Small intestine (tissue), 7 donors: ENCODE data around the gene ITGAE. TPM values are rescaled to one million over a fixed set of nuclear protein-coding genes. Genes with fewer than 3 reads are reported as not detected.
"Not testable (repeated sequence)": the region's sequence is repeated elsewhere in the genome, so short reads cannot be mapped to it uniquely, and the experiment has no call there.

Source experiments
- DNase-seq, 2 donors: peaks; one replicate each; pipeline versions ENCODE4 v3.0.0 to v3.0.0-alpha.2; 2013
- FAIRE-seq: peaks from 2 replicates; lab custom pipeline; 2012; peaks lifted over from hg19 to GRCh38; lab: Jason Lieb, UNC
- H3K27ac ChIP-seq, 3 donors: one replicate each; pipeline ENCODE4 v1.5.1; 2013; ENCODE audit warnings: low read length in 2 of 3, mild to moderate bottlenecking in 2 of 3, control low read depth in 1 of 3, inconsistent platforms in 1 of 3, low read depth in 1 of 3, moderate library complexity in 1 of 3
- H3K27me3 ChIP-seq, 3 donors: one replicate each; pipeline ENCODE4 v1.6.1; 2013; ENCODE audit warnings: low read length in 3 of 3, inconsistent platforms in 1 of 3; ENCODE audit not compliant: control insufficient read depth in 3 of 3, insufficient read depth in 3 of 3
- H3K36me3 ChIP-seq, 3 donors: one replicate each; pipeline ENCODE4 v1.6.1; 2013; ENCODE audit warnings: low read length in 3 of 3, inconsistent platforms in 1 of 3, low read depth in 1 of 3, mild to moderate bottlenecking in 1 of 3, moderate library complexity in 1 of 3; ENCODE audit not compliant: control insufficient read depth in 3 of 3, insufficient read depth in 2 of 3
- H3K4me1 ChIP-seq, 3 donors: one replicate each; pipeline ENCODE4 v1.6.1; 2013; ENCODE audit warnings: low read length in 2 of 3, inconsistent platforms in 1 of 3, low read depth in 1 of 3, mild to moderate bottlenecking in 1 of 3, moderate library complexity in 1 of 3; ENCODE audit not compliant: control insufficient read depth in 3 of 3, insufficient read depth in 2 of 3
- H3K4me3 ChIP-seq, 3 donors: one replicate each; pipeline ENCODE4 v1.5.1; 2013; ENCODE audit warnings: low read length in 3 of 3, control low read depth in 1 of 3, inconsistent platforms in 1 of 3, low read depth in 1 of 3, mild to moderate bottlenecking in 1 of 3, moderate library complexity in 1 of 3
- H3K9me3 ChIP-seq, 2 donors: one replicate each; pipeline ENCODE4 v1.6.1; 2013; ENCODE audit warnings: low read depth in 1 of 2, low read length in 1 of 2; ENCODE audit not compliant: control insufficient read depth in 2 of 2, insufficient read depth in 1 of 2
- WGBS, 3 donors: extraction: QIAGEN DNeasy Blood & Tissue Kit; methylation state at CpG; one replicate each; pipeline ENCODE4 v1.1.7; 2013; 5-methylcytosine and 5-hydroxymethylcytosine counted together
- polyA plus RNA-seq, 4 donors: library from polyadenylated mRNA; stranded (reverse) in 3 of 4; unstranded in 1 of 4; fragments of 200-250 nt in 3 of 4; fragments of 120-200 nt in 1 of 4; gene quantifications; one replicate each; pipeline versions ENCODE4 v1.2.1 to v1.2.3, GENCODE V29; 2013
- donor health status: healthy with polysubstance abuse.
- donor health status: control.
- donor health status: control.
- donor health status: Bipolar disorder and iron deficiency.
- donor health status: healthy.

The ITGAE gene
- polyA plus RNA-seq, 4 donors = 39.4 to 57.8 (median 45.1) TPM

DNA sequence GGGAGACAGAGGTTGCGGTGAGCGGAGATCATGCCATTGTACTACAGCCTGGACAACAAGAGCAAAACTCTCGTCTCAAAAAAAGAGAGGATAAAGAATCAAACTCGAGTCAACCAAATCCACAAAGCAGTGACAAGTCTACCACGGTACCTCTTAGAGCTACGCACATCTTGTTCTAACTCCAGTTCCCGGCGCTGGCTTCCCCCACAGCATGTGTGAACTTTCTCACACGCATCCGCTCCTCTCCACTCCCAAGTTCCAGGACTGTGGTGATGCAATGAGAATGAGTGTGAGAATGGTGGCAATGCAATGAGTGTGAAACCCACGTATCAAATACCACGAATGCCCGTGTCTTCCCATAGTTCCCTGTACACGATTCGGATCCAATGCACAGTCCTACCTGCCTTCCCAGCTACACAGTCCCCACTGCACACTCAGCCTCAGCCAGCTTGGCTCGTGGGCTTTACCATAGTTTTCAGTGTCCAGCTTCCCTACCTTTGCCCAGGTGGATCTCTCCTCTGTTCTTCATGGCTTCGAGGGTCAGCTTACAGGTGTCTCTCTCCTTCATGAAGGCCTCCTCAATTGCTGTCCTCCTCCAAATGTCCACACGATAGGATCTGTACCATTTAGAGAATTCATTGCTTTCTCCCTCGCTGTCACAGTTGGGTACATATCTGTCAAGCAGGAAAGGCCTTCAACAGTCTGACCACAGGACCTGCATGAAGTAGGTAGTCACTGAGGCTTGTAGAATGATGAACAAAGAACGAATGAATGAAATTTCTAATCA is 95.9 kb downstream of the ITGAE start:
- Histone ChIP-seq H3K4me1 (no peaks in the 10 kb centered on the region), H3K9me3 (no peaks in the 10 kb centered on the region), H3K36me3 (no peaks in the 10 kb centered on the region), H3K27ac (no peak overlapping the region), H3K4me3 (no peak overlapping the region), H3K27me3 (no peaks in the 10 kb centered on the region)
- FAIRE-seq (no peak), DNase-seq (no peak)
- WGBS, 3 donors = 83 to 89% (median 84%) methylated on average over 20 of the region's 20 CpGs

DNA sequence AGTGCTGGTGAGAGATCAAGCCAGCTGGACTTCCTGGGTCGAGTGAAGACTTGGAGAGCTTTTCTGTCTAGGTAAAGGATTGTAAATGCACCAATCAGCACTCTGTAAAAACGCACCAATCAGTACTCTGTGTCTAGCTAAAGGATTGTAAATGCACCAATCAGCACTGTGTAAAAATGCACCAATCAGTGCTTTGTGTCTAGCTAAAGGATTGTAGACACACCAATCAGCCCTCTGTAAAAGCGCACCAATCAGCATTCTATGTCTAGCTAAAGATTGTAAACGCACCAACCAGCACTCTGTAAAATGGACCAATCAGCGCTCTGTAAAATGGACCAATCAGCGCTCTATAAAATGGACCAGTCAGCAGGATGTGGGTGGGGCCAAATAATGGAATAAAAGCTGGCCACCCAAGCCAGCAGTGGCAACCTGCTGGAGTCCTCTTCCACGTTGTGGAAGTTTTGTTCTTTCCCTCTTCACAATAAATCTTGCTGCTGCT is 98.9 kb downstream of the ITGAE start:
- 85 to 92% (median 86%) methylated on average over 7 of the region's 7 CpGs for WGBS, 3 donors

DNA sequence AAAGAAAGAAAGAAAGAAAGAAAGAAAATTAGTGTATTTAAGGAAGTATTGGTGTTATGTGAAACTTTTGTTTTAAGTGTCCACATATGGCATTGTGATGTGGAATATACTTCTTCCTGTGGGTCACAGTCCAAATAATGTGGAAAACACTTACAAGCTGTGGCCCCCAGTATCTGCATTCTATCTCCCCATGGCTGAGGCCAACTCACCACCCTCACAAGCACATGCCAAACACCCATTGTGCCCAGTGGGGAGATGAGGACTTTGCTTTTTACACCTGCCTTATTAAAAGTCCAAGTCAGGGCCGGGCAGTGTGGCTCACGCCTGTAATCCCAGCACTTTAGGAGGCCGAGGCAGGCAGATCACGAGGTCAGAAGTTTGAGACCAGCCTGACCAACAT is 101.0 kb downstream of the ITGAE start:
- 39 to 65% (median 56%) methylated on average over 4 of the region's 4 CpGs for WGBS, 3 donors
- no peak for FAIRE-seq
- peaks cover 0 to 15% of the 10 kb centered on the region in 2 donors for H3K9me3 ChIP-seq
- peaks cover 0 to 4% (median 0%) of the 10 kb centered on the region in 3 donors for H3K4me1 ChIP-seq
- peak in 1 of 2 donors; percentile 56 for DNase-seq
- peaks cover 0 to 32% (median 7%) of the 10 kb centered on the region in 3 donors for H3K27me3 ChIP-seq
- no peak overlapping the region for H3K4me3 ChIP-seq
- no peaks in the 10 kb centered on the region for H3K36me3 ChIP-seq
- no peak overlapping the region for H3K27ac ChIP-seq

More for the DNA sequence above, 98.9 kb downstream of the ITGAE start:
- not testable (repeated sequence) for H3K4me1 ChIP-seq, FAIRE-seq, H3K36me3 ChIP-seq, H3K4me3 ChIP-seq, H3K27ac ChIP-seq, DNase-seq
- H3K27me3 ChIP-seq = peaks cover 0 to 13% (median 0%) of the 10 kb centered on the region in 3 donors
- peaks cover 0 to 15% of the 10 kb centered on the region in 2 donors for H3K9me3 ChIP-seq

DNA sequence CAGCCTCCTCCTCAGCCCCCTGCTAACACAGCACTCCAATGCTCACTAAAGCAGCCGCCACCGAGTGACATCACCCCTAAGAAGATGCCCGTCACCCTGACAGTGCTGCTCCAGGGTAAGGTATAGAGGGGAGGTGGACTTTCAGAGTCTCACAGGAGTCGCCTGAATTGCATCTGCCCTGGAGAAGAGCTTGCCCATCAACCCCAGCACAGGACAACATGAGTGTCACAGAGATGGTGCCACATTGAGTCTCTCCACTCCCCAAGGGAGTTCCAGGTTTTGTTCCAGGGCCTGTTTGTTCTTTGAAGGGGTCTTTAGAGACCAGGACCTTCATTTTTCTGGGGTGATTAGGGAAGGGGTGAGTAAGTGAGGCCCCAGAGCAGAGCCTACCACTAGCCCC is 102.8 kb downstream of the ITGAE start:
- no peak for DNase-seq
- peaks cover 2 to 50% (median 7%) of the 10 kb centered on the region in 3 donors for H3K27me3 ChIP-seq
- H3K27ac ChIP-seq = no peak overlapping the region
- no peaks in the 10 kb centered on the region for H3K36me3 ChIP-seq
- 87 to 90% (median 88%) methylated on average over 4 of the region's 4 CpGs for WGBS, 3 donors
- no peak for FAIRE-seq
- H3K4me1 ChIP-seq = peaks cover 0 to 4% (median 0%) of the 10 kb centered on the region in 3 donors
- peaks cover 0 to 15% of the 10 kb centered on the region in 2 donors for H3K9me3 ChIP-seq
- H3K4me3 ChIP-seq = no peak overlapping the region

DNA sequence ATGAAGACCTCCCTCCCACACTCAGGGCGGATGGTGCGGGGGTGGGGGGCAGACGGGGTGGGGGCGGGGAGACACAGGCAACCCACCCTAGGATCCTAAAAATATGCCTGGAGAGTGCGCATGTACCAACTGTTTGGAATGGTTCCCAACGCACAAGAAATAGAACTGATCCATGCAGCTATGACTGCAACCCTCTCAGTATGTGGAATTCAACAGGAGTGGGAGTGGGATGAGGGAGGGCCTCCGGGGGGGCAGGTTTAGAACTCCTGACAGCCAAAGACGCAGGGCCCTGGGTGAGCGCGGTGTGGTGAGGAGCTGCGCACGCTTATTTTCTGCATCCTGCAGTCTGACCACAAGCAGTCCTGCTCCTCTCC is 103.9 kb downstream of the ITGAE start:
- no peak for DNase-seq
- Histone ChIP-seq H3K4me1 (peaks cover 0 to 4% (median 0%) of the 10 kb centered on the region in 3 donors), H3K4me3 (no peak overlapping the region), H3K36me3 (no peaks in the 10 kb centered on the region), H3K27ac (no peak overlapping the region), H3K27me3 (peaks cover 2 to 55% (median 7%) of the 10 kb centered on the region in 3 donors), H3K9me3 (peaks cover 0 to 15% of the 10 kb centered on the region in 2 donors)
- FAIRE-seq = no peak
- WGBS, 3 donors = 55 to 62% (median 62%) methylated on average over 11 to 12 of the region's 12 CpGs

DNA sequence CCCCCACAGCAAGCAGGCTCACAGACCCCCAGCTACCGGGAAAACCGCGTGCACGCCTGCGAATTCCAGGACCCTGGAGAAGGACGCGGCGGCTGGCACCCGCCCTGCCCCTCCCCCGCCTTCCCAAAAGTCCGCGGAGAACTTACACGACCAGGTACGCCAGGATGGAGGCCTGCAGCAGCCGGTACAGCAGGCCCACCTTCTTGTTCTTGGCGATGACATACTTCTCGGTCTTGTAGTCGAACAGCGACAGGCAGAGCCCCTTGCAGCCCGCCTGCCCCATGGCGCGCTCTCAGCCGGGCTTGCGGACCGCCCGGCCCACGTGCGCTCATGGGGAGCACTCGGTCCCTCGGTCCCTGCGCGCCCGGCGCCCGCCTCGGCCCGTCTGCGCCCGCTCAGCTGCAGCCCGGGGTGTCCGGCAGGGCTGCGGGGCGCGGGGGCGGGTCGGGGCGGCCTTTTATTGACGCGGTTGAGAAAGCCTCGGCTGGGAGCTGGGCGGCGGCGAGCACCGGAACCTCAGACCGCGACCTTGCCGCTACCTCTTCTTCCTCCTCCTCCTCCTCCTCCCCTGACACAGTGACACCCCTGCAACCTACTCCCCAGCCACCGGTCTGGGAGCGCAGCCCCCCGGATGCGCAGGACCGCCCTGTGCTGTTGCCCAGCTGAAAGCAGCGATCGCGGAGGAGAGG is 105.1 kb downstream of the ITGAE start, which contains the start of gene P2RX5:
TSS of gene P2RX5 (minus strand) at position 433 of the 689 bp plus-strand sequence. CDS start at position 283, 150 bp downstream.
- Histone ChIP-seq H3K4me3 (peak within 1 kb of the TSS; percentile 27 to 53 (median 52)), H3K27ac (peak within 1 kb of the TSS in 1 of 3 donors; percentile 32), H3K27me3 (peaks cover 2 to 60% (median 7%) of the 10 kb centered on the region in 3 donors), H3K4me1 (peaks cover 0 to 4% (median 0%) of the 10 kb centered on the region in 3 donors), H3K36me3 (no peaks in the 10 kb centered on the region), H3K9me3 (peaks cover 0 to 15% of the 10 kb centered on the region in 2 donors)
- DNase-seq = peak; percentile 34 to 53
- FAIRE-seq = no peak
- WGBS, 3 donors = 1 to 2% (median 1%) methylated on average over 59 to 65 of the region's 65 CpGs

DNA sequence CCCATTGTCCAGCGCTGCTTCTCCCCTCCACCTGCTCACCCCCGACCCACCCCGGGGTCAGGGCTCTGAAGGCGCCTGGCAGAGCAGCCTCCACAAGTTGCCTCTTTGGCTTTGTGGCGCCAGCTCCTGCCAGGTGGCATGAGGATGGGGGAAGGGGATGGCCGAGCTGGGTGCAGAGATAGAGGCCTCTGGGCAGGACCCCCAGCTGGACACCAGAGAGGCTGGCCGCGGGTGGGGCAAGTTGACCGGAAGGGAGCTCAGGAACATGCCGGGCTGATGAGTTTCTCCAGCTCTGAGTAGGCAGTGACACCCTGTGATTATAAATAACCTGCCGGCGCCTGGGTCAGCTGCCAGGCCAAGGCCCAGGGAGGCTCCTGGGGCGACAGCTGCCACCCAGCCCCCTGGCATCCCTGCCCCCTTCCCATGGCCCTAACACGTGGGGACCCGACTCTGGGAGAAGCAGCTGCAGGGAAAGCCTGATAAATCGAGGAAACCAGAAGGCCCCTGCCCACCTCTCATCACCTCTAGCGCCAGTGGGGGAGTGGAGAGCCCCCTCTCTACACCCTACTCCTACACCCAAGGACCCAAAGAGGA is 105.8 kb downstream of the ITGAE start:
- no peaks in the 10 kb centered on the region for H3K36me3 ChIP-seq
- peaks cover 0 to 4% (median 0%) of the 10 kb centered on the region in 3 donors for H3K4me1 ChIP-seq
- H3K4me3 ChIP-seq = peak overlapping the region; percentile 27 to 53 (median 52)
- peaks cover 0 to 15% of the 10 kb centered on the region in 2 donors for H3K9me3 ChIP-seq
- peak overlapping the region in 1 of 3 donors; percentile 14 for H3K27ac ChIP-seq
- WGBS, 3 donors = 5 to 12% (median 10%) methylated on average over 14 to 17 of the region's 17 CpGs
- FAIRE-seq = no peak
- peaks cover 2 to 60% (median 7%) of the 10 kb centered on the region in 3 donors for H3K27me3 ChIP-seq
- DNase-seq = no peak

DNA sequence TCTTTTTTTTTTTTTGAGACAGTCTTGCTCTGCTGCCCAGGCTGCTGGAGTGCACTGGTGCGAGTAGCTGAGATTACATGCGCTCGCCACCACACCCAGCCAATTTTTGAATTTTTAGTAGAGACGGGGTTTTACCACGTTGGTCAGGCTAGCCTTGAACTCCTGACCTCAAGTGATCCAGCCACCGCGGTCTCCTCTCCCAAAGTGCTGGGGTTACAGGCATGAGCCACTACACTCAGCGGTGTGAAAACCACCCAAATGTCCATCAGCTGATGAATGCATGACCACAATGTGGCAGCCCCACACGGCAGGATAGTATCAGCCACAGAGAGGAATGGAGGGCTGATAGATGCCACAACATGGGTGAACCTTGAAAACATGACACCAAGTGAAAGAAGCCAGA is 107.2 kb downstream of the ITGAE start:
- FAIRE-seq = no peak

More for the DNA sequence above, 107.2 kb downstream of the ITGAE start:
- Histone ChIP-seq H3K27ac (no peak overlapping the region), H3K4me1 (peaks cover 0 to 4% (median 0%) of the 10 kb centered on the region in 3 donors), H3K9me3 (peaks cover 0 to 15% of the 10 kb centered on the region in 2 donors), H3K36me3 (no peaks in the 10 kb centered on the region), H3K27me3 (peaks cover 2 to 60% (median 7%) of the 10 kb centered on the region in 3 donors), H3K4me3 (no peak overlapping the region)
- DNase-seq = no peak
- 58 to 60% (median 59%) methylated on average over 9 of the region's 9 CpGs for WGBS, 3 donors
